Mesendoderm (in vitro differentiated cells): ENCODE results near the gene SPINK9.

Experiments
- DNase-seq: peaks from one replicate; pipeline ENCODE4 v3.0.0; 2013
- H2AK5ac ChIP-seq: 2 replicates; pipeline ENCODE4 v1.6.1; 2013; ENCODE audit warnings: low read length, inconsistent platforms
- H2BK120ac ChIP-seq: 2 replicates; pipeline ENCODE4 v1.6.1; 2013; ENCODE audit warnings: low read depth, mild to moderate bottlenecking, low read length, moderate library complexity, mixed read lengths
- H2BK15ac ChIP-seq: replicated peaks from 2 replicates; pipeline ENCODE4 v1.6.1; 2013; ENCODE audit warnings: low read depth, mild to moderate bottlenecking, moderate library complexity
- H2BK5ac ChIP-seq: 2 replicates; pipeline ENCODE4 v1.6.1; 2013; ENCODE audit warnings: low read length, inconsistent platforms
- H3K18ac ChIP-seq: 2 replicates; pipeline ENCODE4 v1.6.1; 2013; ENCODE audit warnings: mild to moderate bottlenecking, low read length, mixed read lengths
- H3K23ac ChIP-seq: one replicate; pipeline ENCODE4 v1.6.1; 2013; ENCODE audit warnings: low read length
- H3K27ac ChIP-seq: 2 replicates; pipeline ENCODE4 v1.5.1; 2013; ENCODE audit warnings: low read depth, mild to moderate bottlenecking, inconsistent platforms, low read length, moderate library complexity
- H3K27me3 ChIP-seq: 2 replicates; pipeline ENCODE4 v1.6.1; 2013; ENCODE audit warnings: low read length, control low read depth, mild to moderate bottlenecking, inconsistent platforms; ENCODE audit not compliant: insufficient read depth, poor library complexity
- H3K36me3 ChIP-seq: 2 replicates; pipeline ENCODE4 v1.6.1; 2013; ENCODE audit warnings: low read length, inconsistent platforms; ENCODE audit not compliant: control insufficient read depth, insufficient read depth
- H3K4ac ChIP-seq: one replicate; pipeline ENCODE4 v1.6.1; 2013; ENCODE audit warnings: low read depth, mild to moderate bottlenecking, low read length, moderate library complexity
- H3K4me1 ChIP-seq: 2 replicates; pipeline ENCODE4 v1.6.1; 2013; ENCODE audit warnings: low read depth, low read length, inconsistent platforms; ENCODE audit not compliant: control insufficient read depth
- H3K4me2 ChIP-seq: 2 replicates; pipeline ENCODE4 v1.6.1; 2013; ENCODE audit warnings: low read length
- H3K4me3 ChIP-seq: 2 replicates; pipeline ENCODE4 v1.5.1; 2013; ENCODE audit warnings: mild to moderate bottlenecking, low read length
- H3K56ac ChIP-seq: one replicate; pipeline ENCODE4 v1.6.1; 2013; ENCODE audit warnings: low read length
- H3K79me1 ChIP-seq: 2 replicates; pipeline ENCODE4 v1.6.1; 2013; ENCODE audit warnings: low read length, inconsistent platforms
- H3K79me2 ChIP-seq: 2 replicates; pipeline ENCODE4 v1.6.1; 2013; ENCODE audit warnings: mild to moderate bottlenecking, low read length; ENCODE audit not compliant: control insufficient read depth, insufficient read depth
- H3K9ac ChIP-seq: 2 replicates; pipeline ENCODE4 v1.6.1; 2013; ENCODE audit warnings: low read length, inconsistent platforms
- H4K5ac ChIP-seq: one replicate; pipeline ENCODE4 v1.6.1; 2013; ENCODE audit warnings: low read length
- H4K8ac ChIP-seq: one replicate; pipeline ENCODE4 v1.6.1; 2013; ENCODE audit warnings: low read depth, mild to moderate bottlenecking, control low read depth, low read length, moderate library complexity
- whole genome bisulfite sequencing: extraction: QIAGEN DNeasy Blood & Tissue Kit; methylation state at CpG from one replicate; pipeline ENCODE4 v1.1.7; 2013; ENCODE audit warnings: low lambda C conversion rate, missing lambda C conversion rate; ENCODE audit not compliant: insufficient coverage; ENCODE audit errors: extremely low coverage; 5-methylcytosine and 5-hydroxymethylcytosine counted together

SPINK9 gene

DNA sequence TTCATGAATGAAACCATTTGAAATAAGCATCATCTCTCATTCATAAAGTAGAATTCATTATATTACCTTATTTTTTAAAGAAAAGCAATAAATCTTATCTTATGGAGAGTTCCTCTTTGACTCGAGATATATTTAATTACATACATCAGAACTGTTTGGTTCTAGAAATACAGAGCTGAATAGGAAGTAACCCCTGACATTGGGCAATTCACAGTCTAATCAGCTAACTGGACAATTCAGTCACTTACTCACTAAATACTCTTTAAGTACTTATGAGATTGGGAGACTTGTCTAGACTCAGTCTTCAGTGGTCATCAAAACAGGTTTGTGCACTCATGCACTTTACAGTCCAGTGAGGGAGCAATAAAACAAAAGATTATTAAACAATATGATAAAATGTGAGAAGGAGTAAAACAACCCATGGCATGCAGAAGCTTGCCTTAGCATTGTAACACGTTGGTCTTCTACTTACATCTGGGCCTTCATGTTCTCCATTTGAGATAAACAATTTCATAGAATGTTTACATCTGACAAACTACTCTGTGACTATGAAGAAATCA lies 36.9 kb downstream of the SPINK9 start:
- Histone ChIP-seq H2AK5ac (no peak overlapping the region), H3K79me1 (no peaks in the 10 kb centered on the region), H2BK5ac (no peak overlapping the region), H3K27me3 (no peaks in the 10 kb centered on the region), H3K9ac (no peak overlapping the region), H4K5ac (no peak overlapping the region), H2BK120ac (no peak overlapping the region), H3K27ac (no peak overlapping the region), H3K4ac (no peak overlapping the region), H3K4me1 (no peaks in the 10 kb centered on the region), H3K4me2 (no peak overlapping the region), H3K79me2 (no peaks in the 10 kb centered on the region), H2BK15ac (no peak overlapping the region), H4K8ac (no peak overlapping the region), H3K56ac (no peak overlapping the region), H3K18ac (no peak overlapping the region), H3K36me3 (no peaks in the 10 kb centered on the region), H3K23ac (no peak overlapping the region), H3K4me3 (no peak overlapping the region)
- DNase-seq: no peak
- WGBS: no CpG with 5 or more reads among the region's 2 CpGs

DNA sequence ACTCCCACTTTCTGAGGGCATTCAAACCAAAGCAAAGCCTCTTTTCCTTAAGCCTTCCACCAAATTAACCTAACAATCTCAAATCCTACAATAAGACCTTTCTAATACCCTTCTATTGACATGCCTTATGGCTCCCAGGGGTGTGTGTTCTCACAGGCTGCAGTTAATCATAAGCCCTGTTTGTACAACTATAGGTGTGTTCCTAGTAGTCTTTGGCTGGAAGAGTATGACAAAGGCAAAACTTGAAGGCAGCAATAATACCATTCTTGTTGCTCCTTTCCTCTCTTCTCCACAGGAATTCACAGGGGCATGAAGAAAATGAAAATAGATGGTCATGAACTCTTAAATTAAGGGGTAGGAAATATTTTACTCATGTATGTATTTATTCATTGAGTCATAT lies 37.5 kb downstream of the SPINK9 start:
- H2BK15ac ChIP-seq: no peak overlapping the region

DNA sequence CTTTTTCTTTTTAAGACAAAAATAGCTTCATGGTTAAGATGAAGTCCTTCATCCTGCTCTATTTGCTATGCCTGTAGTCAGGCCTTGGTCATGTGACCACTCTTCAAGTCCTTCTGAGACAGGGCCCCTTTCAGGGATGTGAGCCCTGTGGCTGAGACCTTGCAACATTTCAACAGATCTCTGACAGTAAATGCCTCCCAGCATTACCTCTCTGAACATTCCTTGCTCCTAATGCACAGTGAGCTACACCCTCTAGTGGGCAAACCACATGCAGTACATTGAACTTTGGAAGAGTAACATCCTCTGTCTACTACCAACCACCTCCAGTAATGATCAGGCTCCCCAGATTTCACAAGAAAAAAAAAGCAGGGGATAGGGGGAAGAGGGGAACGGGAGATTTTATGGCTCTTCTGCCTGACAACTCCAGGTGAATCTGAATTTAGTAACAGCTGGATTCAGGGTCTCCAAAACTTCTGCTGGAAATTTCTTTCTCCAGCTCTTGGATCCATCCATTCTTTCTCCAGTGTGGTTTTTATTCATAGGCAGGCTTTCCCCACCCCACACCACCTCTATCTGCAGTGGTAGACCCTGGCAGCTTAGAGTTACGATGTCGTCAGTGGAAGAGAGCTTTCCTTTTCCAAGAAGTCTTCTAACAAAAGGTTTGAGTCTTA lies 39.5 kb downstream of the SPINK9 start:
- no peaks in the 10 kb centered on the region for H3K79me2 ChIP-seq
- no peak overlapping the region for H3K9ac ChIP-seq
- no peaks in the 10 kb centered on the region for H3K36me3 ChIP-seq
- H3K27ac ChIP-seq: no peak overlapping the region
- no peaks in the 10 kb centered on the region for H3K4me1 ChIP-seq
- no peak overlapping the region for H3K4ac ChIP-seq
- H2BK120ac ChIP-seq: no peak overlapping the region
- H2BK15ac ChIP-seq: peak overlapping the region; percentile 25
- no peak overlapping the region for H4K8ac ChIP-seq
- no peak overlapping the region for H3K18ac ChIP-seq
- H2BK5ac ChIP-seq: no peak overlapping the region
- H3K23ac ChIP-seq: no peak overlapping the region
- H3K79me1 ChIP-seq: no peaks in the 10 kb centered on the region
- DNase-seq: peak; percentile 95
- H3K4me3 ChIP-seq: no peak overlapping the region
- H3K27me3 ChIP-seq: no peaks in the 10 kb centered on the region
- H4K5ac ChIP-seq: no peak overlapping the region
- no peak overlapping the region for H3K56ac ChIP-seq
- no CpG with 5 or more reads among the region's 3 CpGs for WGBS
- no peak overlapping the region for H2AK5ac ChIP-seq
- H3K4me2 ChIP-seq: no peak overlapping the region

More for the DNA sequence above, 37.5 kb downstream of the SPINK9 start:
- Histone ChIP-seq H3K56ac (no peak overlapping the region), H3K4me3 (no peak overlapping the region), H3K27me3 (no peaks in the 10 kb centered on the region), H3K23ac (no peak overlapping the region), H3K4me2 (no peak overlapping the region), H3K27ac (no peak overlapping the region), H3K9ac (no peak overlapping the region), H3K18ac (no peak overlapping the region), H3K79me2 (no peaks in the 10 kb centered on the region), H4K5ac (no peak overlapping the region), H3K4ac (no peak overlapping the region), H2BK5ac (no peak overlapping the region), H2AK5ac (no peak overlapping the region), H4K8ac (no peak overlapping the region), H3K4me1 (no peaks in the 10 kb centered on the region), H3K79me1 (no peaks in the 10 kb centered on the region), H3K36me3 (no peaks in the 10 kb centered on the region), H2BK120ac (no peak overlapping the region)
- DNase-seq: no peak

DNA sequence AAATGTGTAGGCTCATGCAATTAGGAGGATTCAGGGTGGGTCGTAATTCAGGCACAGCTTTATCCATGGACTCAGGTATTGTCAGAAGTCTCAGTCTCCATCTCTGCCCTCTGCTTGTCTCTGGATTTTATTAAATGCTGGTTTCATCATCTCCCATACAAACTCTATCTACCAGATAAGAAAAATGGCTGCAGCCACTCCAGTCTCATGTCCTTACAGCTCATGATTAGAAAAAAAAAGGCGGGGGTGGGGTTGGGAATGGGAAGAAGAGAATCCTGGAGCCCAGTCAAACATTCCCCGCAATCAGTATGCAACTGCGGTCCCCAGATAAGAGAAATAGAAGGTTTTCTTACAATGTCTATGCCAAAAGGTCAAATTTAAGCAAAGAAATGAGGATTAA lies 40.8 kb downstream of the SPINK9 start:
- H2AK5ac ChIP-seq: no peak overlapping the region
- H3K27ac ChIP-seq: no peak overlapping the region
- H3K79me2 ChIP-seq: no peaks in the 10 kb centered on the region
- H3K4me2 ChIP-seq: no peak overlapping the region
- H3K23ac ChIP-seq: no peak overlapping the region
- no peaks in the 10 kb centered on the region for H3K4me1 ChIP-seq
- no peak overlapping the region for H2BK15ac ChIP-seq
- no peak overlapping the region for H3K9ac ChIP-seq
- no peak overlapping the region for H2BK5ac ChIP-seq
- H4K5ac ChIP-seq: no peak overlapping the region
- H3K56ac ChIP-seq: no peak overlapping the region
- H3K4me3 ChIP-seq: no peak overlapping the region
- no peak overlapping the region for H3K18ac ChIP-seq
- H4K8ac ChIP-seq: no peak overlapping the region
- H2BK120ac ChIP-seq: no peak overlapping the region
- no peaks in the 10 kb centered on the region for H3K27me3 ChIP-seq
- H3K4ac ChIP-seq: no peak overlapping the region
- H3K36me3 ChIP-seq: no peaks in the 10 kb centered on the region
- no CpG with 5 or more reads among the region's 4 CpGs for WGBS
- DNase-seq: peak; percentile 18
- H3K79me1 ChIP-seq: no peaks in the 10 kb centered on the region

DNA sequence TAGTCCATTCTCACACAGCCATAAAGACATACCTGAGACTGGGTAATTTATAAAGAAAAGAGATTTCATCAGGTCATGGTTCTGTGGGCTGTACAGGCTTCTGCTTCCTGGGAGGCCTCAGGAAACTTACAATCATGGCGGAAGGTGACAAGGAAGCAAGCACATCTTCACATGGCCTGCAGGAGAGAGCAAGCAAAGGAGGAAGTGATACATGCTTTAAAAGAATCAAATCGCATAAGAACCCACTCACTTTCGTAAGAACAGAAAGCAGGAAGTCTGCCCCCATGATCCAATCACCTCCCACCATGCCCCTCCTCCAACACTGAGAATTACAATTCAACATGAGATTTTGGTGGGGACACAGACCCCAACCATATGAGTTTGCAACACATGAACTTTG lies 43.3 kb downstream of the SPINK9 start:
- no peaks in the 10 kb centered on the region for H3K4me1 ChIP-seq
- no peaks in the 10 kb centered on the region for H3K27me3 ChIP-seq
- no peak overlapping the region for H3K4me3 ChIP-seq
- no peak overlapping the region for H2AK5ac ChIP-seq
- H3K79me2 ChIP-seq: no peaks in the 10 kb centered on the region
- H3K36me3 ChIP-seq: no peaks in the 10 kb centered on the region
- no peak overlapping the region for H3K18ac ChIP-seq
- no peak overlapping the region for H2BK120ac ChIP-seq
- no peak for DNase-seq
- no peak overlapping the region for H2BK15ac ChIP-seq
- no peak overlapping the region for H3K27ac ChIP-seq
- no peak overlapping the region for H2BK5ac ChIP-seq
- no peak overlapping the region for H3K4me2 ChIP-seq
- H3K79me1 ChIP-seq: no peaks in the 10 kb centered on the region
- no peak overlapping the region for H4K5ac ChIP-seq
- H3K23ac ChIP-seq: no peak overlapping the region
- H4K8ac ChIP-seq: no peak overlapping the region
- WGBS: no CpG with 5 or more reads among the region's 3 CpGs
- H3K9ac ChIP-seq: no peak overlapping the region
- H3K56ac ChIP-seq: no peak overlapping the region
- no peak overlapping the region for H3K4ac ChIP-seq

DNA sequence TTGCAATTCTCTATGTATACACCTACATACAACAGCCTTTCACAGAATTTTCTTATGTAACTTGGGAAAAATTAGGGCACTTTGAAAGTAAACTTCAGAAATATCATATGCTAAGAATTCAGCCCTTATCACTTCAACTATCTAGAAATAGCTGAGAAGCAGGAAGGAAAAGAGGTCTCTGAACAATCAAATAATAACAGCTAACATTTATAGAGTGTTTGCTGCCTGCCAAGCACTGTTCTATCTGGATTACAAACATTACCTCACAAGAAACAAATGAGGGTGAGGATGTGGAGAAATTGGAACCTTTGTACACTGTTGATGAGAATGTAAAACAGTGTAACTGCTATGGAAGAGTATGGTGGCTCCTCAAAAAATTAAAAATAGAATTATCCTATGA lies 44.0 kb downstream of the SPINK9 start:
- no peaks in the 10 kb centered on the region for H3K36me3 ChIP-seq
- no peak overlapping the region for H3K9ac ChIP-seq
- H3K23ac ChIP-seq: no peak overlapping the region
- H2AK5ac ChIP-seq: no peak overlapping the region
- H3K27ac ChIP-seq: no peak overlapping the region
- H3K79me1 ChIP-seq: peaks cover 3% of the 10 kb centered on the region
- H3K18ac ChIP-seq: no peak overlapping the region
- no peak overlapping the region for H4K5ac ChIP-seq
- DNase-seq: no peak
- H3K4me1 ChIP-seq: no peaks in the 10 kb centered on the region
- H3K56ac ChIP-seq: no peak overlapping the region
- H3K4ac ChIP-seq: no peak overlapping the region
- H2BK120ac ChIP-seq: no peak overlapping the region
- H2BK5ac ChIP-seq: no peak overlapping the region
- no peak overlapping the region for H3K4me2 ChIP-seq
- H3K79me2 ChIP-seq: peaks cover 5% of the 10 kb centered on the region
- no peak overlapping the region for H2BK15ac ChIP-seq
- no peak overlapping the region for H4K8ac ChIP-seq
- H3K27me3 ChIP-seq: no peaks in the 10 kb centered on the region
- no peak overlapping the region for H3K4me3 ChIP-seq
